ENCODE data around the gene EHD3.

The EHD3 gene

DNA sequence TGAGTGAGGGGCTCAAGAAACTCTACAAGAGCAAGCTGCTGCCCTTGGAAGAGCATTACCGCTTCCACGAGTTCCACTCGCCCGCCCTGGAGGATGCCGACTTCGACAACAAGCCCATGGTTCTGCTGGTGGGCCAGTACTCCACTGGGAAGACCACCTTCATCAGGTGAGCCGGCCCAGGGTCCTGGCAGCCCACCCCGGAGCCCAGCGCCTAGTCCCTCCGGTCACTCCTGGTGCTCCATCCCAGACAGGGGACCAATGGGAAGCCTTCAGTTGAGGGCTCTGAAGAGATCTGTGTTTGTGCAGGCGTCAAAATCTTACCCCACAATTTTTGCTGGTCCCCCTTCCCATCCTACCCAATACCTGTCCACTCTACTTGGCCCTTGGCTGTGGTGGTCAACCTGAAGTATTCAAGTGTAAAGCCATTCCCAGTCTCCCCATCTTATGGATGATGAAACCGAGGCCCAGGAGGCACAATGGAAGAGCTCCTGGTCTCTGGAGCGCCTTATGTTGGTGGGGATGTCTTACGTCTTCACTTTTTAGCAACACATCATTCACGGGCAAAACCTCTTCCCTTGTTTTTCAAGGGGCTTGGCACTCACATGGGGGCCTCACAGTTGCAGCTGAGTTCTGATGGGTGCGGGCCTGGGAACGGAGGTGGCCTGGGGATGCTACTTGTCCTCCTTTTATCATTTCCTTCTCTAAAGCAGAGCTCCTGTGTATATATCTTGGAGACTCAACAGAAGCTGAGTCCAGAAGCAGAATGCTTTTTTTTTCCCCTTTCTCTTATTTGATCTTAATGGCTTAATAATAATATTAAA is 941 bp downstream of the EHD3 start:
- H3K4me1 Mint-ChIP-seq (ENCODE audit: low read depth), result peaks cover 18% of the 10 kb centered on the region
- H3K9me3 Mint-ChIP-seq, result no peaks in the 10 kb centered on the region
- peak overlapping the region; percentile 33 for H3K4me3 Mint-ChIP-seq
- peaks cover 13% of the 10 kb centered on the region for H3K27me3 Mint-ChIP-seq
- no peaks in the 10 kb centered on the region for H3K36me3 Mint-ChIP-seq (ENCODE audit: low read depth)
- H3K27ac Mint-ChIP-seq, result no peak overlapping the region
- intact Hi-C loops (cut with micrococcal nuclease), result loop anchor here (10.0 kb wide), 1 partner anchor 90 kb away; no protein-coding TSS in a partner anchor

GRCh38 chr2:31235504-31235902 is 1.6 kb downstream of the EHD3 start:
- H3K9me3 Mint-ChIP-seq, result no peaks in the 10 kb centered on the region
- intact Hi-C loops (cut with micrococcal nuclease), result loop anchor here (10.0 kb wide), 1 partner anchor 89 kb away; no protein-coding TSS in a partner anchor

DNA sequence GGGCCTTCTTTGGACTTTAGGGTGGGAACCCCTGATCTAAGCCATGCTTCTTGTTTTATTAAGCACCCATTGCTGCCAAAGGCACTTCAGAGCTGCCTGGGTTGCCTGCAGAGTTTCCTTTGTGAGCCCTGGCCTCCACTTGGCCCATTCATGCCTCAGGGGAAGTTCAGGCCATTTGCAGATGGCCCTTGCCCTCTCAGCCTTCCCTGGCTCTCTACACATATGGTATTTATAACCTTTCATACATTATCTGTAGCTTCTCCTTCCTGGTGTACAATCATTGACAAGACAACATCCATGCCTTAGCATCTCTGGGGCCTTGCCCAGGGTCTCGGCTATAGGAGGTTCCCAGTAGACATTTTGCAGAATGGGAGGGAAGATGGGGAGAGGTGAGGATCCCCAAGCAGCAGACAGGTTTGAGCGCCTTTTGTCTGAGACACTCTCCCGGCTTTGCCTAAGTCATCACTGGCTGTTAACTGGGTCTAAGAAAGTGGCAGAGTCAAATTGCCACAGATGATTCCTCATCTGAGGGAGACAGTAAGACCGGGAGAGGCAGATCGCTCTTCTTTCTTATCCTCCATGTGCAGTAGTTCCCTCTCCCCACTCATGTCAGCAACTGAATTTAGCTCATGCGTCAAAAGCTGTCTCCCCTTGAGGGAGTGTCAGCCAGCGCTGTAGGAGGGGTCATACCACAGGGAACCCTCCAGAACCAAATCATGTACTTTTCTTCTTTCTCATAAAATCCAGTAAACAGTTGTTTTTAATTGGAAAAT is 2.7 kb downstream of the EHD3 start:
- H3K9me3 Mint-ChIP-seq, result no peaks in the 10 kb centered on the region
- H3K4me3 Mint-ChIP-seq, result no peak overlapping the region

More at GRCh38 chr2:31235504-31235902, 1.6 kb downstream of the EHD3 start:
- peaks cover 13% of the 10 kb centered on the region for H3K27me3 Mint-ChIP-seq
- H3K36me3 Mint-ChIP-seq (ENCODE audit: low read depth), result no peaks in the 10 kb centered on the region
- no peak overlapping the region for H3K4me3 Mint-ChIP-seq
- H3K4me1 Mint-ChIP-seq (ENCODE audit: low read depth), result peaks cover 18% of the 10 kb centered on the region
- H3K27ac Mint-ChIP-seq, result no peak overlapping the region

DNA sequence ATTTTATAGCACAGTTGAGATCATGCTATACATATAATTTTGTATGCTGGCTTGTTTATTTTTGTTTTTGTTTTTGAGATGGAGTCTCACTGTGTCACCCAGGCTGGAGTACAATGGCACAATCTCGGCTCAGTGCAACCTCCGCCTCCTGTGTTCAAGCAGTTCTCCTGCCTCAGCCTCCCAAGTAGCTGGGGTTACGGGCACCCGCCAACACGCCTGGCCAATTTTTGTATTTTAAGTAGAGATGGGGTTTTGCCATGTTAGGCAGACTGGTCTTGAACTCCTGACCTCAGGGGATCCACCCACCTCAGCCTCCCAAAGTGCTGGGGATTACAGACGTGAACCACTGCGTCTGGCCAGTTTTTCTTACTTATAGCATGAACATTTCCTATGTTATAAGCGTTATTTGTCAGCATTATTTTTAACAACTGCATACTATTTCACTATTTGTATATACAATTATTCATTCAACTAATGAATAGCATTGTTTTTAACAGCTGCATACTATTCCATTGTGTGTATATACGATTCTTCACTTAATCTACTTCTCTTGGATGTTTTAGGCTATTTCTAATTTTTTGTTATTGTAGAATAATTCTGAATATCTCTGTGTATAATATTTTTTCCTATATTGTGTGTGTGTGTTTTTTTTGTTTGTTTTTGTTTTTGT is 3.5 kb downstream of the EHD3 start:
- Mint-ChIP-seq H3K27me3 (peaks cover 11% of the 10 kb centered on the region), H3K4me1 (ENCODE audit: low read depth) (peaks cover 18% of the 10 kb centered on the region), H3K4me3 (no peak overlapping the region), H3K36me3 (ENCODE audit: low read depth) (no peaks in the 10 kb centered on the region), H3K27ac (no peak overlapping the region), H3K9me3 (no peaks in the 10 kb centered on the region)
- intact Hi-C loops (cut with micrococcal nuclease), result loop anchor here (10.0 kb wide), 1 partner anchor 87 kb away; no protein-coding TSS in a partner anchor

More for the DNA sequence above, 2.7 kb downstream of the EHD3 start:
- intact Hi-C loops (cut with micrococcal nuclease), result loop anchor here (10.0 kb wide), 1 partner anchor 88 kb away; no protein-coding TSS in a partner anchor
- Mint-ChIP-seq H3K27ac (no peak overlapping the region), H3K36me3 (ENCODE audit: low read depth) (no peaks in the 10 kb centered on the region), H3K27me3 (peaks cover 13% of the 10 kb centered on the region), H3K4me1 (ENCODE audit: low read depth) (peaks cover 18% of the 10 kb centered on the region)

DNA sequence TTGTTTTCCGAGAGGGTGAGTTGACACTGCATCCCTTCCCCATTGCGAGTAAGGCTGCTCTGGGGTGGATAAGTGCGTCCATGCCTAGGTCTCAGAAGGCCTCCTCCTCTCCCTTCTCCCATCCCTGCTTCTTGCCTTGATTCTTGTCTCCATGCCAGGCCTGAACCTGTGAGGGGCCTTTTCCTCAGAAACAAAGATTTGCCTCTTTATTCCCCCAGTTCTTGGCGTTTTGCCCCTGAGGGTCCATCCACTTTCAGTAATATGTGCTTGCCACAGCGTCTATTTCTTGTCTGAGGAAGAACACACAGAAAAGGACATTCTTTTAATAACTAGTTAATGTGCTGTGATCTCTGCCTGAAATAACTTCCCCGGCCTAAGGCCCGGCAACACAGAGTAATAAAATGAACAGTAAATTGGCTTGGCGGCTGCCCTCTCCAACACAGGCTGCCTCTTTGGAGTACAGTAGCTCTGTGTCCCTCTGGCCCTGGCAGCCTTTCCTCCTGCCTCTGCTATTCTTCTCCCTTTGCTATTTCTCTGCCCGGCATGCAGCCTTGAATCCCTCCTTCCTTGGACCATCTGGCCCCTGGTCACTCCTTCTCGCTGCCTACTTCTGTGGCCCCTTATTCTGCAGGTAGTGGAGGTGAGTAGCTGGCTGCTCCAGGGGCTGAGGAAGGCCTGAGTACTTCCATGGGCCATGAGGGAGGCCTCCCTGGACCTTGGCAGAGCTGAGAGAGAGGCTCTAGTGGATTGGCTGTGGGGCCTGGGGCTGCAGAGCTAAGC is 4.4 kb downstream of the EHD3 start:
- Mint-ChIP-seq H3K27me3 (peaks cover 11% of the 10 kb centered on the region), H3K27ac (no peak overlapping the region), H3K9me3 (no peaks in the 10 kb centered on the region), H3K4me3 (no peak overlapping the region), H3K4me1 (ENCODE audit: low read depth) (peaks cover 13% of the 10 kb centered on the region), H3K36me3 (ENCODE audit: low read depth) (no peaks in the 10 kb centered on the region)
- intact Hi-C loops (cut with micrococcal nuclease), result loop anchor here (10.0 kb wide), 1 partner anchor 86 kb away; no protein-coding TSS in a partner anchor

DNA sequence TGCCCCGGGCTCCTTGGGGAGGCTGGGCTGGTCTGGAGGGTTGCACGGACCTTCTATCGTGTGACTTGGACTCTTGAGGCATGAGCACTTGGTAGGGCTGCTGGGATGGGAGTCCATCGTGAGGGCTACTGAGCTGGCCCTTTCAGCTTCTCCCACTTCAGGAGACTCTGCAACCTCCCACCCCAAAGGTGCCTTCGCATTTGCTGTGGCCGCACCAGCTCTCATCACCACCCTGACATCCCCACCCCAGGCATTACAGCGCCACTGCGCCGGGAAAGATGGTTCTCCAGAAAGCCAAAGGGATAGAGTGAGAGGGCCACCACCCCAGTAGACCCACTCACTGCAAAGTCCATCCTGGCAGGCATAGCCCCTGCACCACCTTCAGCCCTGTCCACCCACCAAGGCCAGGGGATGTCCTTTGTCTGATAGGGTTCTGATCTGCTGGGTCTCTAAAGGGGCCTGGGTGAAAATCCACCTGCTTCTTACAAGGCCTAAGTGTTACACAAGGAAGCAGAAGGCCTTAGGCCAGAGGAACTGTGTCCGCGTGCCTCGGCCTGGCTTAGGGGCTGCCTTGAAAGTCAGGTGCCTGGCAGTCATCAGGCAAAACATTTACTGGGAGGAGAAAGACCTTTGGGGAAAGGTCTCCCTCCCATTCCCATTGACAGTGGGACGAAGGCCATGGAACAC is 5.1 kb downstream of the EHD3 start:
- no peaks in the 10 kb centered on the region for H3K9me3 Mint-ChIP-seq
- H3K27ac Mint-ChIP-seq, result no peak overlapping the region
- intact Hi-C loops (cut with micrococcal nuclease), result loop anchor here (10.0 kb wide), 1 partner anchor 86 kb away; no protein-coding TSS in a partner anchor
- peaks cover 10% of the 10 kb centered on the region for H3K27me3 Mint-ChIP-seq
- no peak overlapping the region for H3K4me3 Mint-ChIP-seq
- no peaks in the 10 kb centered on the region for H3K36me3 Mint-ChIP-seq (ENCODE audit: low read depth)
- H3K4me1 Mint-ChIP-seq (ENCODE audit: low read depth), result peaks cover 6% of the 10 kb centered on the region

DNA sequence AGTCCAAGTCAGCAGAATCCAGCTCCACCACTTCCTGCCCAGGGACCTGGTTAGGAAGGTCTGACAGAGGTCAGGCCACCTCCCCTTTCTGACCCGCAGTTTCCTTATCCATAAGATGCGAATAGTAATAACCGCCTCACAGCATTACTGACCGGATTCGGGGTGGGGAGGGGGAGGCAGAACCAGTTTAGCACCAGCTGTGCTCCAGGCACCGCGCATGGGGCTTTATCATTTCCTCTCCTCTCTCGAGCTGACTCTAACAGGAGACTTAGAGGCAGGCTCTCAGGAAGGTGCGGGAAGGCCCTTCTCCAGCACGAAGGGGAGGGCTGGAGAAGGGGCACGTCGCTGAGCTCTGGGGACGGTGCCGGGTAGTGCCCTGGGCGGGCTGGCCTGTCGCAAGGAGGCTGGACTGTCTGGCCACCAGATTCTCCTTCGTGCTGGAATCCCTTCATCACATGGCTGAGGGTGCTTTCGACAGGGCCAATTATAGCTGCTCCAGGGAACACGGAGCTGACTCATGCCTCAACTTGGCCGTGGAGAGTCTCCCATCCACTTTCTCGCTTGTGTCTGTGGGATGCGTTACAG is 5.7 kb downstream of the EHD3 start:
- H3K27me3 Mint-ChIP-seq, result peaks cover 4% of the 10 kb centered on the region
- H3K27ac Mint-ChIP-seq, result no peak overlapping the region
- intact Hi-C loops (cut with micrococcal nuclease), result loop anchor here (10.0 kb wide), 1 partner anchor 85 kb away; no protein-coding TSS in a partner anchor
- H3K36me3 Mint-ChIP-seq (ENCODE audit: low read depth), result no peaks in the 10 kb centered on the region
- no peak overlapping the region for H3K4me3 Mint-ChIP-seq
- H3K9me3 Mint-ChIP-seq, result no peaks in the 10 kb centered on the region
- peaks cover 4% of the 10 kb centered on the region for H3K4me1 Mint-ChIP-seq (ENCODE audit: low read depth)

- Mint-ChIP-seq H3K9me3 (no peaks in the 10 kb centered on the region), H3K4me1 (ENCODE audit: low read depth) (no peaks in the 10 kb centered on the region), H3K4me3 (no peak overlapping the region), H3K27ac (no peak overlapping the region), H3K36me3 (ENCODE audit: low read depth) (no peaks in the 10 kb centered on the region), H3K27me3 (no peaks in the 10 kb centered on the region)
- intact Hi-C loops (cut with micrococcal nuclease), result no loop called here
Measured at GRCh38 chr2:31240381-31241365, 6.7 kb downstream of the EHD3 start.

GRCh38 chr2:31241625-31242270 is 7.8 kb downstream of the EHD3 start:
- Mint-ChIP-seq H3K4me3 (no peak overlapping the region), H3K9me3 (no peaks in the 10 kb centered on the region), H3K27ac (no peak overlapping the region), H3K27me3 (no peaks in the 10 kb centered on the region), H3K36me3 (ENCODE audit: low read depth) (no peaks in the 10 kb centered on the region), H3K4me1 (ENCODE audit: low read depth) (no peaks in the 10 kb centered on the region)
- intact Hi-C loops (cut with micrococcal nuclease), result no loop called here

- intact Hi-C loops (cut with micrococcal nuclease), result no loop called here
- no peak overlapping the region for H3K4me3 Mint-ChIP-seq
- no peaks in the 10 kb centered on the region for H3K36me3 Mint-ChIP-seq (ENCODE audit: low read depth)
- H3K27me3 Mint-ChIP-seq, result no peaks in the 10 kb centered on the region
- no peaks in the 10 kb centered on the region for H3K9me3 Mint-ChIP-seq
- H3K27ac Mint-ChIP-seq, result no peak overlapping the region
- H3K4me1 Mint-ChIP-seq (ENCODE audit: low read depth), result no peaks in the 10 kb centered on the region
Measured at GRCh38 chr2:31243053-31243452, 9.1 kb downstream of the EHD3 start.

DNA sequence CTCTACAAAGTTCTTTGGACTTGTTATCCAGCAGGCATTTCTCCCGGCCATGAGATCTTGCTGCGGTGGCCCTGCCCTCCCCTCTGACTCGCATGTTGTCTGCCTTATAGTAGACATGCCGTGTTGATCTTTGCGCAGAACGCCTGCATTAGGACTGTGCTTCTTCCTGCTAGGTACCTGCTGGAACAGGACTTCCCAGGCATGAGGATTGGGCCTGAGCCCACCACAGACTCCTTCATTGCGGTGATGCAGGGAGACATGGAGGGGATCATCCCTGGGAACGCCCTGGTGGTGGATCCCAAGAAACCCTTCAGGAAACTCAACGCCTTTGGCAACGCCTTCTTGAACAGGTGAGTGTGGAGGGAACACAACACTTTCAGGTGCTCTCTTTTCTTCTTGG is 10.1 kb downstream of the EHD3 start:
- intact Hi-C loops (cut with micrococcal nuclease), result no loop called here
- Mint-ChIP-seq H3K27me3 (no peaks in the 10 kb centered on the region), H3K27ac (no peak overlapping the region), H3K4me1 (ENCODE audit: low read depth) (no peaks in the 10 kb centered on the region), H3K9me3 (no peaks in the 10 kb centered on the region), H3K36me3 (ENCODE audit: low read depth) (no peaks in the 10 kb centered on the region), H3K4me3 (no peak overlapping the region)
